Endothelial cell of umbilical vein (primary cell): ENCODE results near the gene MAGI3.

Source experiments
- EZH2 ChIP-seq: IDR thresholded peaks from 2 replicates; pipeline ENCODE4 v1.6.1; 2012; ENCODE audit warnings: borderline replicate concordance, low read depth, mild to moderate bottlenecking, moderate library complexity, low read length, inconsistent platforms; ENCODE audit not compliant: severe bottlenecking
- FOS ChIP-seq: IDR thresholded peaks from 2 replicates; pipeline ENCODE4 v1.6.1; 2011; ENCODE audit warnings: mild to moderate bottlenecking, low read length, moderate library complexity, borderline replicate concordance; ENCODE audit not compliant: insufficient read depth
- JUN ChIP-seq: IDR thresholded peaks from 2 replicates; pipeline ENCODE4 v1.6.1; 2011; ENCODE audit warnings: borderline replicate concordance, low read depth; ENCODE audit not compliant: insufficient read length, insufficient read depth
- MYC ChIP-seq: IDR thresholded peaks from one replicate; pipeline ENCODE4 v1.6.1; 2011; ENCODE audit warnings: mild to moderate bottlenecking, low read depth, low read length
- POLR2A ChIP-seq: IDR thresholded peaks from 2 replicates; pipeline ENCODE4 v1.6.1; 2012; ENCODE audit warnings: low read depth, mild to moderate bottlenecking, control low read depth, low read length
- POLR2AphosphoS5 ChIP-seq: IDR thresholded peaks from 2 replicates; pipeline ENCODE4 v1.6.1; 2012; ENCODE audit warnings: low read depth, mild to moderate bottlenecking, control low read depth, low read length, moderate library complexity; ENCODE audit not compliant: insufficient read depth
- TF ChIP-seq, protein P1 (sequence below), 2 donors: IDR thresholded peaks; 1 replicate in 1 of 2; 2 replicates in 1 of 2; pipeline ENCODE4 v1.5.1; 2011; ENCODE audit warnings: low read length in 2 of 2, mild to moderate bottlenecking in 2 of 2, moderate library complexity in 2 of 2, control low read depth in 1 of 2, inconsistent platforms in 1 of 2, low read depth in 1 of 2; ENCODE audit not compliant: insufficient read depth in 1 of 2; ENCODE audit errors: extremely low read depth in 1 of 2
- TF ChIP-seq, protein P2 (sequence below): IDR thresholded peaks from 2 replicates; pipeline ENCODE4 v1.6.1; 2011; ENCODE audit not compliant: insufficient read depth, insufficient read length

DNA sequence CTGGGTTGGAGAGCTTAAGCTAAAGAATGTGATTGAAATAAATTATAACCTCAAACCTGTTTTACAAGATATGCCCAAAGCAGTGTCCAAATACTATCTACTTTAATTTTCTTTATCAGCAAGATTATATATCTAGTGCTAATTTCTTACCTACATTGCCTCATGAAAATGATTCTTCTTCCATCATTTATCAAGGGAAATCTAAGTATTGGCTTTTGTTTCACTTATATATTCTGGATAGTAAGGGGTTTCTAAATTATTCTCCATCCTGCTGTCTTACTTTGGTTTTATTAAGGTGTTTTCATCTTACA lies 287.8 kb downstream of the MAGI3 start:
- TF ChIP-seq JUN (no peak), POLR2AphosphoS5 (no peak), MYC (no peak), EZH2 (no peak), FOS (no peak), POLR2A (no peak)
- TF ChIP-seq, protein P1, sequence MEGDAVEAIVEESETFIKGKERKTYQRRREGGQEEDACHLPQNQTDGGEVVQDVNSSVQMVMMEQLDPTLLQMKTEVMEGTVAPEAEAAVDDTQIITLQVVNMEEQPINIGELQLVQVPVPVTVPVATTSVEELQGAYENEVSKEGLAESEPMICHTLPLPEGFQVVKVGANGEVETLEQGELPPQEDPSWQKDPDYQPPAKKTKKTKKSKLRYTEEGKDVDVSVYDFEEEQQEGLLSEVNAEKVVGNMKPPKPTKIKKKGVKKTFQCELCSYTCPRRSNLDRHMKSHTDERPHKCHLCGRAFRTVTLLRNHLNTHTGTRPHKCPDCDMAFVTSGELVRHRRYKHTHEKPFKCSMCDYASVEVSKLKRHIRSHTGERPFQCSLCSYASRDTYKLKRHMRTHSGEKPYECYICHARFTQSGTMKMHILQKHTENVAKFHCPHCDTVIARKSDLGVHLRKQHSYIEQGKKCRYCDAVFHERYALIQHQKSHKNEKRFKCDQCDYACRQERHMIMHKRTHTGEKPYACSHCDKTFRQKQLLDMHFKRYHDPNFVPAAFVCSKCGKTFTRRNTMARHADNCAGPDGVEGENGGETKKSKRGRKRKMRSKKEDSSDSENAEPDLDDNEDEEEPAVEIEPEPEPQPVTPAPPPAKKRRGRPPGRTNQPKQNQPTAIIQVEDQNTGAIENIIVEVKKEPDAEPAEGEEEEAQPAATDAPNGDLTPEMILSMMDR (IDR thresholded peaks at IDR 0.05; ENCODE audit: extremely low read depth in 1 of 2, insufficient read depth in 1 of 2, low read depth in 1 of 2, low read length in 2 of 2), result no peak
- TF ChIP-seq, protein P2, sequence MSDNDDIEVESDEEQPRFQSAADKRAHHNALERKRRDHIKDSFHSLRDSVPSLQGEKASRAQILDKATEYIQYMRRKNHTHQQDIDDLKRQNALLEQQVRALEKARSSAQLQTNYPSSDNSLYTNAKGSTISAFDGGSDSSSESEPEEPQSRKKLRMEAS, result no peak
